HG03439 (cell line): ENCODE results near the gene ABCB6.
"Not testable (repeated sequence)": the region's sequence is repeated elsewhere in the genome, so short reads cannot be mapped to it uniquely, and the experiment has no call there.

Source experiments
- ATAC-seq: cut with Tn5 transposase; IDR thresholded peaks from one replicate; pipeline ENCODE4 v1.9.1; 2021; ENCODE audit warnings: mild to moderate bottlenecking, moderate library complexity; ENCODE audit not compliant: unreplicated experiment

Gene ABCB6

DNA sequence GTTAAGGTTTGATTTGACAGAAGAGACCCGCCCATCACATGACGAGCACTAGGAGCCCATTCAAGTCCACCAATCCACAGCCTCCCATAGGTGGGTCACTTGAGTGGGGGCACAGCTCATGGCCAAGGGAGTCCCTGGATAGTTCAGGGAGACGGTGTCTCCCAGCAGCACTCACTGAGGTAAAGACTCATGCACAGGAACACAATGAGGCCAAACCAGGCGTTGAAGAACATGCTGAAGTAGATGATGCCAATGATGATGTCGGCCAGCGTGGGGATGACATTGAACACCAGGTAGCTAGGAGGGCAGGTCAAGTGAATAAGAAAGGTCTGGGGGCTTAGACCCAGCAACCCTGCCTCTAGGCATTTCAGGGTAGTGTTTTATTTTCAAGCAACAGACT lies 4.0 kb downstream of the ABCB6 start:
- ATAC-seq: no peak

DNA sequence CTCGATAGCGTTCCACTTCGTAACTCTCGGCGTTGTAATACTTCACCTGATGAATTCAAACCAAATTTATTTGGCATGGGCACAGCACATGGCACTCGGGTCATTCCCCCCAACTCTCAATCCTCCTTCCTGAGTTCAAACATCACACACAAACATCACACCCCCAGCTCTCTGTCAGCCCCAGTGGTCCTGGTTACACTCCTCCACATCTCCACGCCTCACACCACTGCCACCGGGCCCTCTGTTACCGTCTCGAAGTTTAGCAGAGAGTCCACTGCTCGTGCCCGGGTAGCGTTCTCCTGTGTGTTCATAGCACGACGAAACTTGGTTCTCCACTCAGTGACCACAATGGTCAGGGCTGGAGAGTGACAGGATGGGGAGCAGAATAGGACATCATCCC lies 4.6 kb downstream of the ABCB6 start:
- ATAC-seq: no peak

DNA sequence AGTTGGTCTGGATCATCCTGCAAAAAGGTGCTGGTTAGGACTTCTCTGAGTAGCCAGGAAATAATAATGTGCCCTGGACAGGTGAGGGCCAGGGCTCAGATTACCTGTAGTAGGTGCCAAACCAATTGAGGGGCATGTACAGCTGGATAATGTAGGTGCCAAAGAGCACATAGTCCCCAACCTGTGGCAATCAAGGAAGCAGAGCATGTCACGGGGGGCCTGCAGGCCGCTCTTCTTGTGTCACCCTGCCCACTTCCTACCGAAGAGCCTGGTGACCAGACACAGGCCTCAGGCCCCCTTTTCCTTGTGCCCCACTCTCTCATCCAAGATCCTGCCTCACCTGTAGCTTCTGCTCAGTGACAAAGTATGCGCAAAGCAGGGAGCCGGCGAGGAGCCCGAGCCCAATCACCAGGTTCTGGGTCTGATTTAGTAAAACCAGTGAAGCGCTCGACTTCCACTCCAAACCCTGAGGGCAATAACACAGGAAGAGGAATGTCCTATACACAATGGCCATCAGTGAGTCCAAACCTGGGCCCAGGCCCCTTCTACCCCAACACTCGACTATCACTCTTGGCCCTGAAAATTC lies 5.2 kb downstream of the ABCB6 start:
- ATAC-seq: no peak

DNA sequence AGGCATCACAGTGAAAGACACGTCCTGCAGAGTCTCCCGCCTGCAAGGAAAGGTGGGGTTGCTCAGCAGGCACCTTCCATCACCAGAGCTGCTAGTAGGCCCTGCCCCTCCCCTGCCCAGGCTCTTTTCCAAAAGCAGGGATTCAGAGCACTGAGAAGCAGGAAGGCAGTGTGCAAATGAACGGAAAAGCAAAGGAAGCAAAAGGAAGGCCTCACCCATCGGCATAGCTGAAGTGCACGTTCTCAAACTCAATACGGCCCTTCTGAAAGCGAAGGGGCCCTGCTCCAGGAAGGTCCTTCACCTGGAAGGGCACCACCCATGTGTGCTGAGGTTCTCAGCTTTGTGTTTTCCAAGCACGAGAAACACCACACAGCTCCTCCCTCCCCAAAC lies 5.7 kb downstream of the ABCB6 start:
- ATAC-seq: no peak

DNA sequence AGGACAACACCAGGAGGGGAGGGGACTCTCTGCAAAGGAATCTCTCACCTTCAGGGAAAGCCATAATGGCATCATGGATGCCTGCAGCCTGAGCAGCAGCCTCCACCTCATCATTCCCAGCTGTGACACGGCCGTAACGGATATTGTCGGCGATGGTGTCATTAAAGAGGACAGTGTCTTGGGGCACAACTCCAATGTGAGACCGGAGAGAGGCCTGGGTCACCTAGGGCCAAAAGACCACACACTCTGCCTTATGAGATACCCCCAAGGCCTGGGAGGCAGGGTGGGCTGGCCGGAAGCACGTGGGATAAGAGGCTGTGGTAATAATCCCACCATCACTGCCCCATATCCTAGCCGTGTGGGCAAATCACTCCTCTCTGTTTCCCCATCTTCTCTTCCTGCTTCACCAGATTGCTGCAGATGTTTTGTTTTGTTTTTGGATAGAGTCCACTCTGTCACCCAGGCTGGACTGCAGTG lies 7.8 kb downstream of the ABCB6 start:
- no peak for ATAC-seq

DNA sequence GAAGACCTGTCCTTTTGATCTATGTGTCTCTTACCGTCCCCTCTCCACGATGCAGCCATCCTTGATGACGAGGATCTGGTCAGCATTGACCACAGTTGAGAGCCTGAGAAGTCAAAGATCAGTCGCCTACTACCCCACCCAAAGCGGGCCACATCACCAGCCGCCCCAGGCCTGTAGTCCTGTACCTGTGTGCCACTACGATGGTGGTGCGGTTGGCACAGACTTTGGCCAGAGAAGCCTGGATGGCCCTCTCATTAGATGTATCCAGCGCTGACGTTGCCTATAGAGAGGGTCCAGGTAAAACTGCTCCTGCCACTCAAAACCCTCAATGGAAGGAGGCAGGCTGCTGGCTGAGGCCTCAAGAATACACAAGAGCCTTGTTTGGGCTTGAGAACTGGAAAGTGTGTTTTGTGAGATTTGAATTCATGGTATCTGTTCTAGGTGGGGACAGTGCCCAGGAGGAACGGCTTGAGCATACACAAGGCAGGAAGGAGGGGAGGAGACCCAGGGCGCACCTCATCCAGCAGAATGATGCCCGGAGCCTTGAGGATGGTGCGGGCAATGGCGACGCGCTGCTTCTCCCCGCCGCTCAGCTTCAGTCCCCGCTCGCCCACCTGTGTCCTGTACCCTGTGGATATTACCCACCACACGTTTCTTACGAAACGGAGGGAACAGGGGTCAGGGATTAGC lies 8.4 kb downstream of the ABCB6 start:
- ATAC-seq: no peak

DNA sequence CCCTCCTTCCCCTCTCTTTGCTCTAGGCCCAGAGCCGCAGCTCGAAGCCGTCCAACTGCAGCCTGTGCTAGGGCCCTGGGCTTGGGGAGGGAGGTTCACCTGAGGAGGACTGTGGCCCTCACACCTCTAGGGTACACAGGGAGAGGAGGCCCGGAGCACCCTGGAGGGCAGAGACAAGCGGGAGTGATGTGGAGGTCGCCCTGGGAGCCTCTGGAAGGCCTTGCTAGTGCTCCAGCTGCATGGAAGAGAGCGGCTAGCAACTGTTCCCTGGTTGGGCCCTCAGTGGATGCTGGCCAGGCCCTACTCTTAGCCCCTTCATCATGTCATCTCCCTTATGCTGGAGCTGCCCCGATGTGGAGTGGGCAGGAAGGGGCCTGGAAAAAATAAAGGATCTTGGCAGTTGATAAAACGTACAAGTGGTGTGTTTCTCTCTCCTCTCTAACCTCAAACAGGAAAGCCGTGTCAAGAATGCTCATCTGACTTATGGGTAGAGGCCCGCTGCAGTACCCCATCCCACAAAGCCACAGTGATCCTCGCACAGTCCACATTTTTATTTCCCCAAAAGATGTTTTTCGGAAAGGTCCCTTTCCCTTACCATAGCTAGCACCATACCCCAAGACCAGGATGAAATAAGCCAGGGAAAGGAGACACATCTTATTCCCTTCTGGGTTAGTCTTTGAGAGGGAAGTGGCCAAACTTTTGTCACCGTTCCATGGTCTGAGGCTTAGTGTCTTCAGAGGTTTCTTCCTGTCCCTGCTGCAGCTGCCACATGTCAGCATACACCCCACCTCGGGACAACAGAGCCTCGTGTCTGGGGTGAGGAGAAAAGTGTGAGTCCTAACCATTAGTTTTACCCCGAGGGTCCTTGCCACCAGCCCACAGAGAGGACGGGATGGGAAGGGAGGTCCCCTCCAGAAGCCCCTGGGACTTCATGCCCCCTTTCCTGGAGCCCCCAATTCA lies 9.2 kb downstream of the ABCB6 start:
- no peak for ATAC-seq

DNA sequence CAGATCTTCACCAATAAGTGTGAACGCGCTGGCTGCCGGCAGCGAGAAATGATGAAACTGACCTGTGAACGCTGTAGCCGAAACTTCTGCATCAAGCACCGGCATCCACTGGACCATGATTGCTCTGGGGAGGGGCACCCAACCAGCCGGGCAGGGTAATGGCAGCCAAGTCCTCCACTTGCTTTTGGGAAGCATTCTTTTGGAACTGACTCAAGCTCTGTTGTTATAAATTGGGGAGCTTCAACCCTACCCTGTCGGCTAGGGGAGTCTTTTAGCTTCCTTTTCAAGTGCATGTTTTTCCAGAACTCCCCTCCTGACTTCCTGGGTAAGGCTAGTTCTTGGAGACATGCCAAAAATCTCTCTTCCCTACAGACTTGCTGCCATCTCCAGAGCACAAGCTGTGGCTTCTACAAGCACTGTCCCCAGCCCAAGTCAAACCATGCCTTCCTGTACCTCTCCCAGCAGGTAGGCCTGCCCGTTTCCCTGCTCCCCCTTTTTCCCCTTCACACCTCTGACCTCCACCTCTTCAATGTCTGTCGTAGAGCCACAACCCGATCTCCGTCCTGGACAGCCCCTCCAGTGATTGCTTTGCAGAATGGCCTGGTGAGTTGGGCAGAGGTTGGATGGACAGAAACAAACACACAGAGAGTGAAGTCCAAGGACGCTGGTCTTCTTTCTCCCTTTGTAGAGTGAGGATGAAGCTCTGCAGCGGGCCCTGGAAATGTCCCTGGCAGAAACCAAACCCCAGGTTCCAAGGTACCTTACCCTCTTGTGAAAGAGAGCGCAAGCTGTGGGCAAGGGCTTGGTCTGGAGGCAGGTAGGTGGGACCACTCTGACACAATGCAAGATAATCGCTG lies 10.6 kb downstream of the ABCB6 start:
- no peak for ATAC-seq

DNA sequence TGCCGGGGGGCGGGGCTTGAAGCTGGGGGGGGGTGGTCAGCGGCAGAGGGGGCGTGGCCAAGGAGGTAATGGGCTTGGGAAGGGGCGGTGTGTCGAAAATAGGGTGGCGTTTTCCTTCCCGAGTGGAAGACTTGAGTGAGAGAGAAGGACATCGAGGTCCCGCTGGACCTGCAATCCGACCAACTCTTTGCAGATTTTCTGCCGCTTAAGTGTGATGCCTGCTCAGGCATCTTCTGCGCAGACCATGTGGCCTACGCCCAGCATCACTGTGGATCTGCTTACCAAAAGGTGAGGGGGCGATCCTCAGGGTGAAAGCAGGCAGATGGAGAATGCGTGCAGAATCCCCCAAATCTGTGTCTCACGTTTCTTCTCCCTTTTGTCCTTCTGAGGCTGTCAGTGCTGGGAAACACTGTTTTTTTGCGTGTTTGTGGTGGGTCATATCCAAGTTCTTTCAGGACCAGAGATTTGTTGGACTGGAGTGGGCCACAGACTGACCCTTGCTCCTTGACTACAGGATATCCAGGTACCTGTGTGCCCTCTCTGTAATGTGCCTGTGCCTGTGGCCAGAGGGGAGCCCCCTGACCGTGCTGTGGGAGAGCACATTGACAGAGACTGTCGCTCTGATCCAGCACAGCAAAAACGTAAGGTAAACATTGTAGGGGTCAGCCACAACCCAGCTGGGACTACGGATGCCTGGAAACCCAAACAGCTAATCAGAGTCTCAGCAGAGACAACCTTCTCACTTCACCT lies 11.4 kb downstream of the ABCB6 start:
- no peak for ATAC-seq

DNA sequence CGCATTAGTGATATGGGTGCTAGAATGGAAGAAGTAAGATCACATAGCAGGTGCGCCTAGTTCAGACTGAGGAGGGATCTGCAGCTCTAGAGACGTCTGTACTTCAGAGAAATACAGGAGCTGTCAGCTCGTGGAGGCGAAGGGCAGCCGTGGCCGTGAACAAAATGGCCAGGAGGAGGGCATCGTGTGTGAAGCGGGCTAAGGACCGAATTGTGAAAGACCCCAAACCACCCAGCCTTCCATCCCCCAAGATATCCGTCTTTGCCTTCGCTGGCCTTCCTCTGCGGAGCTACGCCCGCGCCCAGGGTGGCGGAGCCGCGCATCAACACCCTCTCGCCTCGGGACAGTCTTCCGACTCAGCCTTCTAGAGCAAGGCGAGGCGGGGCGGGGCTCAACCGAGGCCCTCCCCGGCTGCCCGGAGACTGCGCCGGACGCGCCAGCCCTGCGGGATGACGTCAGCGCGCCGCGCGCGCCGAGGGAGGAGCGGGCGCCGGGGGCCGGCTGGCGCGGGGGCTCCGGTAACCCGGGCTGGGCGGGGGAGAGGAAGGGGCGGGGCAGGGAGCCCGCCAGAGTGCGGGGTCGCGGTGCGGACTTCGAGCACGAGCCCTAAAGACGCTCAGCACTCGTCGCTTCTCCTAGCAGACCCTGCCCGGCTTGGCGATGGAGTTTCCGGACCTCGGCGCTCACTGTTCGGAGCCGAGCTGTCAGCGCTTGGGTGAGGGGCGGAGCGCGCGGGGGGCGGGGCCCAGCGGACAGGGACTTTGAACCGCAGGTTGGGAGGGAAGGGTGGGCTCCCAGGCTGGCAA lies 12.2 kb downstream of the ABCB6 start, which contains the start of gene ZFAND2B:
TSS of gene ZFAND2B (plus strand) at position 455 of the 806 bp plus-strand sequence. CDS start at position 661, 206 bp downstream.
- ATAC-seq: peak; percentile 96

DNA sequence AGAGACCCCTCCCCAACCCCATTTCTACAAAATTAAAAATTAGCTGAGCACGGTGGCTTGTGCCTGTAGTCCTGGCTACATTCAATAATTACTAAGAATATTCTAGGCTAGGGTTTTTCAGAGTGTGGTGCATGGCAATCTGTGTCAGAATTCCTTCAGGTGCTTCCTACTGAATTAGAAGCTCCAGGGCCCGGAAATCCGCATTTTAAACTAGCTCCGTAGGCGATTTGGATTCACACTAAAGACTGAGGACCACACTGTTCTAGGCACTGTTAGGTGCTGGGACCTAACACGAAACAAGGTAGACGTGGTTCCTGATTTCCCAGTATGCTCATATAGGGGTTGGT lies 12.8 kb downstream of the ABCB6 start:
- no peak for ATAC-seq

DNA sequence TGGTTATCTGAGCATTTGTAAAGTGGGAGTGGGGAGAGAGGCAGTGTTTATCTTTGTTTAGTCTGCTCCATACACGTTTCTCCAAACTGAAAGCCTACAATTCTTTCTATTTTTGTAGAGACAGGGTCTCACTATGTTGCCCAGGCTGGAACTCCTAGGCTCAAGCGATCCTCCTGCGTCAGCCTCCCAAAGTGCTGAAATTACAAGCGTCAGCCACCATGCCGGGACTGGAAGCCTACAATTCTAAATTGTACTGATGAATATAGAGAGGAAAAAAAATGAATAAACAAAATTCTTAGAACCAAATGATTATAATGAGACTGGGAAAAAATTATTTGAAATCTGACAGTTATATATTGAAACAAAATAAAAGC lies 13.6 kb downstream of the ABCB6 start:
- no peak for ATAC-seq

DNA sequence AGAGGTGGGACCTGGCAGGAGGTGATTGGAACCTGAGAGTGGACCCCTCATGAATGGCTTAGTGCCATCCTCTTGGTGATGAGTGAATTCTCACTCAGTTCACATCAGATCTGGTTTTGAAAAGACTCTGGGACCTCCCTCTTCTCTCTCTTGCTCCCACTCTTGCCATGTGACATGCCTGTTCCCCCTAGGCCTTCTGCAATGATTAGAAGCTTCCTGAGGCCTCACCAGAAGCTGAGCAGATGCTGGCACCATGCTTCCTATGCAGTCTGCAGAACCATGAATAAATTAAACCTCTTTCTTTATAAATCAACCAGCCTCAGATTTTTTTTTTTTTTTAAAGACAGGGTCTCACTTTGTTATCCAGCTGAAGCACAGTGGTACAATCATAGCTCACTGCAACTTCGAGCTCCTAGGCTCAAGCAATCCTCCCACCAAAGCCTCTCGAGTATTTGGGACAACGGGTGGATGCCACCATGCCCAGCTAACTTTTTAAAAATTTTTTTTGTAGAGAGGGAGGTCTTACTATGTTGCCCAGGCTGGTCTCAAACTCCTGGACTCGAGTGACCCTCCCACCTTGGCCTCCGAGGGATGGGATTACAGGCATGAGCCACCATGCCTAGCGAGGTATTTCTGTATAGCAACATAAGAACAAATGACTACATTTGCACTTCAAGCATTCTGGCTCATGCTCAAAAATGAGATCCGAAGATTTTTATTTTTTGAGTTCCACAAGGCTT lies 14.2 kb downstream of the ABCB6 start:
- no peak for ATAC-seq

DNA sequence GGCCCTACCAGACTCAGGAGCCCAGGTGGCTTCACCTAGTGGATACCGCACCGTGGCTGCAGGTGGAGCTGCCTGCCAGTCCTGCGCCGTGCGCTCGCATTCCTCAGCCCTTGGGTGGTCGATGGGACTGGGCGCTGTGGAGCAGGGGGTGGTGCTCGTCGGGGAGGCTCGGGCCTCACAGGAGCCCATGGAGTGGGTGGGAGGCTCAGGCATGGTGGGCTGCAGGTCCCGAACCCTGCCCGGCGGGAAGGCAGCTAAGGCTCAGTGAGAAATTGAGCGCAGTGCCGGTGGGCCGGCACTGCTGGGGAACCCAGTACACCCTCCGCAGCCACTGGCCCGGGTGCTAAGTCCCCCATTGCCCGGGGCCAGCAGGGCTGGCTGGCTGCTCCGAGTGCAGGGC lies 17.4 kb downstream of the ABCB6 start:
- ATAC-seq: not testable (repeated sequence)

DNA sequence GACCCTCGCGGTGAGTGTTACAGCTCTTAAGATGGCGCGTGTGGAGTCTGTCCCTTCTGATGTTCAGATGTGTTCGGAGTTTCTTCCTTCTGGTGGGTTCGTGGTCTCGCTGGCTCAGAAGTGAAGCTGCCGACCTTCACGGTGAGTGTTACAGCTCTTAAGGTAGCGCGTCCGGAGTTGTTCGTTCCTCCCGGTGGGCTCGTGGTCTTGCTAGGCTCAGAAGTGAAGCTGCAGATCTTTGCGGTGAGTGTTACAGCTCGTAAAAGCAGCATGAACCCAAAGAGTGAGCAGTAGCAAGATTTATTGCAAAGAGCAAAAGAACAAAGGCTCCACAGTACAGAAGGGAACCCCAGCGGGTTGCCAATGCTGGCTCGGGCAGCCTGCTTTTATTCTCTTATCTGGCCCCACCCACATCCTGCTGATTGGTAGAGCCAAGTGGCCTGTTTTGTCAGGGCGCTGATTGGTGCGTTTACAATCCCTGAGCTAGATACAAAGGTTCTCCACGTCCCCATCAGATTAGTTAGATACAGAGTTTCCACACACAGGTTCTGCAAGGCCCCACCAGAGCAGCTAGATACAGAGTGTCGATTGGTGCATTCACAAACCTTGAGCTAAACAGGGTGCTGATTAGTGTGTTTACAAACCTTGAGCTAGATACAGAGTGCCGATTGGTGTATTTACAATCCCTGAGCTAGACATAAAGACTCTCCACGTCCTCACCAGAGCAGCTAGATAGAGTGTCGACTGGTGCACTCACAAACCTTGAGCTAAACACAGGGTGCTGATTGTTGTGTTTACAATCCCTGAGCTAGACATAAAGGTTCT lies 18.0 kb downstream of the ABCB6 start:
- not testable (repeated sequence) for ATAC-seq

DNA sequence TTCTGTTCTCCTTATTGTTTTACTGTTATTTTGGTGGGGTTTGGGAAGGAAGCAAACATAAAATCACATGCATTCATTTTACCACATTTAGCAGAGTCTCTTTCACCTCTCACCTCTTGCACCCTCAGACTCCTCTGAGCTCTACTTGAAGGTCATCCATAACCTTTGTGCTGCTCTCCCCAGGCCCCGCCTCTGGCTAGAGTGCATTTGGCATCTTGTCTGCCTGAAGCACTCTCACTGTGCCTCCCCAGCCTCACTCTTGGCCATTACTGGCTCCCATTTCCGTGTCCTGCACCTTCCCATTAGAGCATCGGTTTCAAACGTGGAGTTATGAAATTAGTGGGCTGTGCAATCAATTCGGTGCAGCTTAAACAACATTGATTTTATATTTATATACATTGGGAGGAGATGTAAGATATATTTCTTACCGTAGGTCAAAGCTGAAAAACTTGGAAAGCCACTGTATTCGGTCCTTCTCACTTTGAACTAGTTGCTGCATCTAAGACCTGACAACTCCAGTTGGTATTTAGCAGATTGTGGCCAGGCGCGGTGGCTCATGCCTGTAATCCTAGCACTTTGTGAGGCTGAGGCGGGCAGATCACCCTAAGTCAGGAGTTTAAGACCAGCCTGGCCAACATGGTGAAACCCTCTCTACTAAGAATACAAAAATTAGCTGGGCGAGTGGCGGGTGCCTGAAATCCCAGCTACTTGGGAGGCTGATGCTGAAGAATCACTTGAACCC lies 19.1 kb downstream of the ABCB6 start:
- no peak for ATAC-seq

DNA sequence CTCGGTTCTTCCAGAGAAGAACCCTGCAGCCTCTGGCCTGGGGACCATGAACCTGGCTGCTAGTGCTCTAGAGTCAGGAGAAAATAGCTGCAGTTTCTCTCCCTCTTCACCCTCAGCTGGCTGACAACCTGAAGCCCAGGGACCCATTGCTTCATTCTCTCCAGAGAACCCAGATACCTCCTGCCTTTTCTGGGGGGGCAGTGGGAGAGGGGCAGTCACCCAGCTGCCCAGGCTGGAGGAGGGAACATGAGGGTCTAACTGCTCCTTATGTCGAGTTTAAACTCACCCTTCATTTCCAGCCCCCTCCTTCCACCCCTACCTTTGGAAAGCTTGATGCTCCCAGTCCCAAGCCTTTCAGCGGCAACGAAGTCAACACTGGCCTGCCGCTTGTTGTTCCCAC lies 19.8 kb downstream of the ABCB6 start:
- no peak for ATAC-seq
